NCI-H1436 treated with DMSO at 0.1 percent for 48 hours (cell line): ENCODE data around the gene DIAPH3.

Source experiments
- DNase-seq: peaks from one replicate; lab custom pipeline; 2025; lab: John Stamatoyannopoulos, UW

The DIAPH3 gene

DNA sequence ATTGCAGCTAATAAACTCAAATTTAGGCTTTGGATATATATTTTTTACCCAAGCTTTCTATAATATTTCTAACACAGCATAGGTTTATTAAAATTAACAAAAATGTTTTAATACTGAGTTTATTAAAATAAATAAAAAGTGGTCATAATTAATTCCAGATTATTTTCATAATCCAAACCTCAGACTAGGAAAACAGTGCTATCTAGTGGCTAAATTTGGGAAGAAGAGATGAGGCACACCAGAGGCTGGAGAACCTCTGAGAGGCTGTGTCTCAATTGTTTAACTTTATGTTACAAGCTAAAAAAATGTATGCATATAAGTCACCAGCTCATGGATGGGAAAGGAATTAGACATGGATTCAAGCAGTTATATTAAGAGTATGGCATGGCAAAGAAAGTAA, 392.5 kb downstream of the DIAPH3 start:
- no peak for DNase-seq

GRCh38 chr13:59770451-59770850, 393.3 kb downstream of the DIAPH3 start:
- no peak for DNase-seq

- no peak for DNase-seq
Measured at GRCh38 chr13:59766236-59766635, 397.5 kb downstream of the DIAPH3 start.

DNA sequence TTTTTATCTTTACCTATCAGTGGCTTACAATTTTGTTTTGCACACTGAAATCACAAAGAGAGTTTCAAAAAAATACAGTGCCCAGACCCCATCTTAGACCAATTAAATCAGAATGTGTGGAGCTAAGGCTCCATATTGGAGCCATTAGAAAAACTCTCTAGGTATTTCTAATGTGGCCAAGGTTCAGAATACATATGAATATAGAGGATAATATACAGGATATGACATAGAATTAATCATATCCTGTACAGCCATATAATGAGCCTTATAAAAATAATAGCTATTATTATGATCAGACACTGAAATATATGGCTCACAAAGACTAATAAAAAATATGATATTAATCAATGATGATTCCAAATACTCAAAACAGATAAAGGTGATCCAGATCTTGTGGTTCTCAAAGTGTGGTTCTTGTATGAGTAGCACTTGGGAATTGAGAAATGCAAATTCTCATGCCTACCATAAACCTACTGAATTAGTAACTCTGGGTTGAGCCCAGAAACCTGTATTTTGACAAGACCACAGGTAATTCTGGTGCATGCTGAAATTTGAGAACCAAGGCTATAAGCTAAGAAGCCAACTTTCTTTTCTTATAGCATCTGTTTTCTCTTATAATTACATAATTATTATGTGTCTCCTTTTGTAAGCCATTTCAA, 408.0 kb downstream of the DIAPH3 start:
- DNase-seq = no peak

GRCh38 chr13:59754411-59754810, 409.3 kb downstream of the DIAPH3 start:
- no peak for DNase-seq

DNA sequence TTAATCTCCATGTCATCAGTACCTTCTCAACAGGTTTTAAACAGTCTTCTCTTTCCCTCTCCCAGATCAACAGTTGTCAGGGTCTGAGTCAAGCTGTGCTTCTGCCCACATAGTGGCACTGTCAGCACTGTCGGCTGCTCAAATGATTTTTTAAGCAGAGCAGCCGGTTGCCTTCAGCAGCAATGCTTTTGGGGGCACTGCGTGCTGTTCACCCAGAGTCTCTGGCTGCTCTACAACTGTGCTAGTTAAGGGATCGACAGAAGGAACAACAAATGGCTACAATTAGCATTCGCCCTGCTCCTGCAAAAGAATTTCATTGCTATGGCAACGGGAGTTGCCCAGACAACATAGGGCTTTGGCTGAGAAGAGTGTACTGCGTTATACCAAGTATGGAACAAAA, 412.9 kb downstream of the DIAPH3 start:
- no peak for DNase-seq

DNA sequence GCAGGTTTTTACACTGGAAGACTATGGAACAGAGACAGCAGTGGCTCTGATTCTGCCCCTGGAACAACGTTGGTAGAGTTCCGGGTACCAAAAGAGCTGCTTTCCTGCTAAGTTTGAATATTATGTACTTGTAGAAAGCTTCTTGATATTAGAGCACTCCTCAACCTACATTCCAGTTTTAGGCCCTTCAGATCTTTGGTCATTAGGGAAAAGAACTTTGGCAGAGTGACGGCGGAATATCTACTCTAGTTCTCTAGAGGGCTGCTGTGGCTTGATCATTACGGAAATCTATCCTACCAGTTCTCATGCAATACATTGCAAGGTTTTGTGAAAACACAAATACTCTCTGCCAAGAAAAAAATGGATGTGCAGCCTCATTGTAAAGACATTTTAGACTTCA, 415.7 kb downstream of the DIAPH3 start:
- DNase-seq = no peak

GRCh38 chr13:59747529-59747928, 416.2 kb downstream of the DIAPH3 start:
- DNase-seq = no peak

DNA sequence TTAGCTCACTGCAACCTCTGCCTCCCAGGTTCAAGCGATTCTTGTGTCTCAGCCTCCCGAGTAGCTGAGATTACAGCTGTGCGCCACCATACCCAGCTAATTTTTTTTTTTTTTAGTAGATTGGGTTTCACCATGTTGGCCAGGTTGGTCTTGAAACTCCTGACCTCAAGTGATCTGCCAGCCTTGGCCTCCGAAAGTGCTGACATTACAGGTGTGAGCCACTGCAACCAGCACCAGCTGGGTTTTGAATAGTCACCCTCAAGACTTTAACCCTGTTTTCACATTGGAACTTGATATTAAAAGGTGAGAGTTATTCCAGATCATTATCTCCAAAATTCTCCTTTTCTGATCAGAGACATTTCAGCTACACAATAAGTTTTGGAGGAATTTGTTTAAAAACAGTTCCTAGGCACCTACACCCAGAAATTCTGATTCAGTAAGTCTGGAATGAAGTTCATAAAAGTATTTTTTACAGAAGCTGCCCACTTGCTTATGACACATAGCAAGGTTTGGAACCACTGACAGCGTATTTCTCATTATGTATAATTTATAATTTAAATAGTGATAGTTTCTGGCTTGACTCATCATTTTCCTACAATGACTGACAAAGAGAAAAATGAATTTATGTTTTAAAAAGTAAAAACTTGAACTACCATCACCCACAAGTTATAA, 417.3 kb downstream of the DIAPH3 start:
- DNase-seq = no peak

GRCh38 chr13:59745392-59745788, 418.3 kb downstream of the DIAPH3 start:
- no peak for DNase-seq

- DNase-seq = no peak
Measured at GRCh38 chr13:59744747-59745391, 418.9 kb downstream of the DIAPH3 start.

DNA sequence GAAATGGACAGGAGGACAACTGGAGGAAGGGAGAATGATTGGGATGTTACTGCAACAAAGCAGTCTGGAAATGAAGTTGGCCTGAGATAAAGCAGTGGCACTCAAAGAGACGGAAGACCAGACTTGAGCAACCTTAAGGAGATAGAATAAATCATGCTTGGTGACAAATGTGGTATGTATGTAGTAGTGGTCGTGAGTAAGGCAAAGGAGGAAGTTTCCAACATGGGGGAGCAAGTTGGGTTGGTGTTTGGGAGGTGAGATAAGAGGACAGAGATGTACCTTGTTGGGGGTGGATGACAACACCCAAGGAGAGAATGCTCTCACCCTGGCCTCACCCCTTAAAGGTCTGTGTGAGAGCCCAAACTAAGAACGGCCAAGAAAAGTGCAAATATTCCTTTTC, 420.5 kb downstream of the DIAPH3 start:
- DNase-seq = no peak

DNA sequence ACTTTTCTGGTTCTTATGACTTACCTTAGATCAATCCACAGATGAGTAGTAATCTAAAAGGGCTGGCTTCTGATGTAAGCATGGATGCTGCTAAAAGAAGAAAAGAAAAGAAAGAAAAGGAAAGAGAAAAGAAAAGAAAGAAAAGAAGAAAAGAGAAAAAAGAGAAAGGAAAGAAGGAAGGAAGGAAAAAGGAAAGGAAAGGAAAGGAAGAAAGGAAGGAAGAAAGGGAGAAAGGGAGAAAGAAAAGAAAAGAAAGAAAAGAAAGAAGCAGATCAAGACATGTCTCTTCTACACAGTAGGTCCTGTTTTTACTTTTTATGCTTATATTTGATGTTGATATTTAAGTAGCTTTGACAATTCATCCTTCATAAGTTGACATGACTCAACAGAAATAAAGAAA, 421.3 kb downstream of the DIAPH3 start:
- DNase-seq = no peak

DNA sequence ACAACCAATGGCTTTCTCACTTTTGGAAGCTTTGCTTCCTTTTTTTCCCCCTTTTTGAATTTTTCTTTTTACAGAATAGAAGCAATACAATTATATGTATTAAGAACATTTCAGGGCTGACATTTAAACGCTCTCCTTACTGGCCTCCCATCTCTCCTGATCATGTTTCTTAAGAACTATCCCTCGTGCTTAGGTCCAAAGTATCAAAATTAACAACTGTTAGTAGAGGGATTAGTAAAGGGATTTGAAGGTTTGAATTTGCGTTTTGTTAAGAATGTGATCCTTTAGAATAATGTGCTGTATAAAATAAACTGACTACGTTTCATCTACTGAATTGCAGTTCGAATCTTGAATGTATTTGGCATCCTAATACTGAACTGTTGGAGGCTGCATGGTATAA, 424.8 kb downstream of the DIAPH3 start:
- DNase-seq = no peak

- no peak for DNase-seq
Measured at GRCh38 chr13:59734393-59734792, 429.3 kb downstream of the DIAPH3 start.

GRCh38 chr13:59733744-59734143, 430.0 kb downstream of the DIAPH3 start:
- DNase-seq = no peak

- no peak for DNase-seq
Measured at GRCh38 chr13:59730026-59730425, 433.7 kb downstream of the DIAPH3 start.

- DNase-seq = no peak
Measured at GRCh38 chr13:59728896-59729545, 434.7 kb downstream of the DIAPH3 start.

DNA sequence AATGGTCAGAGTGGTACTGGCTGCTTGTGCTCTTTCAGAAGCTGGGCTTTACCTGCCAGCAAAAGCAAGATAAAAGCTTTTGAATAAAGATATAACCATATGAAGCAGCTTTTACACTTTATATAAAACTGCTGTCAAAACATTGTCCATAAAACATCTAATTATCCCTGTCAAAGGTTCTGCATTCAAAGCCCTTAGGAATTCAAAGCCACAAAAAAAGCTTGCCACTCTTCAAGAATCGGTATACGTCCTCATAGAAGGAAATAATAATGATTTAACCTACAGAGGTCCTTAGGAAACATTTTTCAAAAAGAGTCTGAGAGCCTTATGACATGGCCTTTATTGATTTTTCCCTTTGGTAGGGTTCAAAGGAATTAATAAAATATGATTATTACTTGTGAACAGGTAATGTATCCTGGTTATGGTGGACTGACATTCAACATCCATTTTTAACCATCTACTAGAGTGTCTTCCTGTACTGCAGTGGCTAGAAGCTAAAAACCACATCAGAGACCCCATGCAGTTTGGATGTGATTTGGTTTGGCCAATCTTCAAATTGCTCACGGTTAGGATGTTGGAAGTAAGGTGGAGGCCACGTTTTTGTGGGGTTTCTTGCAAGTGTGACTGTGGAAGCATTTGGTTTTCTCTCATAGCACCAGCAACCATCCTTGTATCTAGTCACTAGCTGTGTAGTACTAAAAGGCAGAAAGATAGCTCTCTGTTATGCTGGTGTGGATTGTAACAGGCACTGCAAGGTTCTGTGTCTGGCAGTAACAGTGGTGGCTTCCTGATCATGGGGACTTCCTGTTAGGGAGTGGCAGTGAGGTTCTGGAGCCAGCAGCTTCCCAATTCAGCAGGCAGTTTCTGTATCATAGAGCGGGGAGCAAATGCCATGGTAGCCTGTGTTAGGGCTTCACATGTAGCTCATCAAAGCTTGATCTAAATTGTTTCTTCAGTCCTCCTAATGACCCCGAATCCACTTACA, 441.5 kb downstream of the DIAPH3 start:
- DNase-seq = no peak

- DNase-seq = no peak
Measured at GRCh38 chr13:59715611-59716010, 448.1 kb downstream of the DIAPH3 start.

DNA sequence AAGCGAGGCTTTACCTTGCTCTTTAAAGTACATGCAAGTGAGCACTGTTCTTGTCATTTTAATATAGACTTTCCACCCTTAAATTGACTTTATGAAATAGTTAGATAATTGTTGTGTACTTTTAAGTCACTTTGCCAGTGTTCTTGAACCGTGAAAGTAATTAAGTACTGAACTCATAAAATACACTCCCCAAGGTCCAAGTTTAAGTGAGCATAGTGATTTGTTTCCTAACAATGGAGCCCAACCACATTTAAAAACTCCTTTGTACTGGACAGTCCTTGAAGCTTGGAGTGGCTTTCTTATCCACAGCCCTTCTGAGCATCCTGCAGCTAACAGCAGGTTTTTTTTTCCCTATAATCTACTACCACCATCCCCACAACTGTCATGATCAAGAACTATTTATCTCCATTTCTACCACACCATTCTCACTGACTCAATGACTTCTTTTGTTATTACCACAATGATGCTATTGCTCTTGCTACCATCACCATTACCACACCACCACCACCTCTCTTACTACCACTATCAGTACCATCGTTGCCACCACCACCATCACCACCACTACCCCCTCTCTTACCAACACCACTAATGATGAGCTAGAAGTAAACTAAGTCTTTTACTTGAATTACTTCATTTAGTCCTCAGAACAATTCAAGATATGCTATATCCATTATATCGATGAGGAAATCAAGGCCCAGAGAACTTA, 452.6 kb downstream of the DIAPH3 start:
- no peak for DNase-seq
